IMR-90 (cell line): ENCODE measurements around the gene MAT2A. TPM values are rescaled to one million over a fixed set of nuclear protein-coding genes. Genes with fewer than 3 reads are reported as not detected.

Experiments used
- ATAC-seq: fragments of 200-7000 bp; cut with Tn5 transposase; 2 replicates; pipeline ENCODE4 v1.9.1; 2020; ENCODE audit warnings: low read depth, mild to moderate bottlenecking, moderate library complexity
- BruUV-seq: library from RNA; stranded (reverse); fragments of 400-500 nt; replicated peaks from 2 replicates; lab custom pipeline; 2021; lab: Mats Ljungman, UMichigan
- CTCF ChIA-PET: fragments of 300-600 bp; formaldehyde crosslinking; extraction: SDS; loops from one replicate; lab custom pipeline; 2021; ENCODE audit warnings: antibody characterized with exemption; lab: Yijun Ruan, JAX
- POLR2A ChIA-PET: fragments of 300-600 bp; sonication (Branson Sonifier 250); formaldehyde crosslinking; loops from one replicate; lab custom pipeline; 2022; ENCODE audit warnings: antibody characterized with exemption; ENCODE audit not compliant: unreplicated experiment; lab: Charles Lee
- DNase-seq: peaks from one replicate; pipeline ENCODE4 v3.0.0; 2013
- H2AFZ ChIP-seq: replicated peaks from 2 replicates; pipeline ENCODE3; 2013; ENCODE audit warnings: low read length, mild to moderate bottlenecking; ENCODE audit not compliant: poor library complexity
- H2AK5ac ChIP-seq: 2 replicates; pipeline ENCODE4 v1.6.1; 2013; ENCODE audit warnings: low read depth, low read length, inconsistent platforms
- H2AK9ac ChIP-seq: replicated peaks from 2 replicates; pipeline ENCODE3; 2013; ENCODE audit warnings: mild to moderate bottlenecking, low read depth, low read length, moderate library complexity; ENCODE audit not compliant: poor library complexity
- H2BK120ac ChIP-seq: 2 replicates; pipeline ENCODE4 v1.6.1; 2013; ENCODE audit warnings: low read depth, low read length, inconsistent platforms
- H2BK15ac ChIP-seq: 3 replicates; pipeline ENCODE4 v1.6.1; 2013; ENCODE audit warnings: low read depth, low read length, inconsistent platforms
- H2BK20ac ChIP-seq: 2 replicates; pipeline ENCODE4 v1.6.1; 2013; ENCODE audit warnings: low read depth, mild to moderate bottlenecking, inconsistent platforms, low read length, moderate library complexity
- H2BK5ac ChIP-seq: 2 replicates; pipeline ENCODE4 v1.6.1; 2013; ENCODE audit warnings: mild to moderate bottlenecking, low read depth, low read length, inconsistent platforms; ENCODE audit not compliant: poor library complexity, severe bottlenecking
- H3K14ac ChIP-seq: replicated peaks from 2 replicates; pipeline ENCODE4 v1.6.1; 2013; ENCODE audit warnings: low read depth, low read length, inconsistent platforms
- H3K18ac ChIP-seq: 2 replicates; pipeline ENCODE4 v1.6.1; 2013; ENCODE audit warnings: low read depth, low read length, control low read depth
- H3K23ac ChIP-seq: 2 replicates; pipeline ENCODE4 v1.6.1; 2013; ENCODE audit warnings: low read depth, low read length, inconsistent platforms
- H3K27ac ChIP-seq: 2 replicates; pipeline ENCODE4 v1.5.1; 2013; ENCODE audit warnings: mild to moderate bottlenecking, control low read depth, low read length; ENCODE audit not compliant: insufficient read depth
- H3K27me3 ChIP-seq: 2 replicates; pipeline ENCODE4 v1.6.1; 2013; ENCODE audit warnings: low read length; ENCODE audit not compliant: control insufficient read depth, insufficient read depth
- H3K36me3 ChIP-seq: 2 replicates; pipeline ENCODE4 v1.6.1; 2013; ENCODE audit warnings: low read length, mixed read lengths; ENCODE audit not compliant: control insufficient read depth, insufficient read depth
- H3K4ac ChIP-seq: 2 replicates; pipeline ENCODE4 v1.6.1; 2013; ENCODE audit warnings: low read depth, low read length, inconsistent platforms
- H3K4me1 ChIP-seq: 2 replicates; pipeline ENCODE4 v1.6.1; 2013; ENCODE audit warnings: low read length, mixed read lengths; ENCODE audit not compliant: control insufficient read depth, insufficient read depth
- H3K4me2 ChIP-seq: 2 replicates; pipeline ENCODE4 v1.6.1; 2013; ENCODE audit warnings: low read depth, mild to moderate bottlenecking, control low read depth, low read length, moderate library complexity
- H3K4me3 ChIP-seq: 2 replicates; pipeline ENCODE4 v1.5.1; 2013; ENCODE audit warnings: low read depth, mild to moderate bottlenecking, control low read depth, low read length, moderate library complexity; ENCODE audit not compliant: insufficient read depth
- H3K56ac ChIP-seq: 2 replicates; pipeline ENCODE4 v1.6.1; 2013; ENCODE audit warnings: low read length, inconsistent platforms; ENCODE audit not compliant: insufficient read depth; ENCODE audit errors: extremely low read depth
- H3K79me1 ChIP-seq, 2 experiments: 2 replicates each; pipeline ENCODE4 v1.6.1; 2013; ENCODE audit warnings: low read length in 2 of 2, inconsistent platforms in 1 of 2, low read depth in 1 of 2
- H3K9ac ChIP-seq: 2 replicates; pipeline ENCODE4 v1.6.1; 2013; ENCODE audit warnings: low read depth, low read length, control low read depth
- H3K9me1 ChIP-seq: 2 replicates; pipeline ENCODE4 v1.6.1; 2013; ENCODE audit warnings: low read length, inconsistent platforms; ENCODE audit not compliant: insufficient read depth
- H3K9me3 ChIP-seq: 2 replicates; pipeline ENCODE4 v1.6.1; 2013; ENCODE audit warnings: low read length; ENCODE audit not compliant: control insufficient read depth, insufficient read depth
- H4K20me1 ChIP-seq: 2 replicates; pipeline ENCODE4 v1.6.1; 2013; ENCODE audit warnings: low read length, inconsistent platforms; ENCODE audit not compliant: insufficient read depth
- H4K5ac ChIP-seq: 2 replicates; pipeline ENCODE4 v1.6.1; 2013; ENCODE audit warnings: mild to moderate bottlenecking, low read depth, low read length, control low read depth
- H4K8ac ChIP-seq, 2 experiments: 2 replicates each; pipeline ENCODE4 v1.6.1; 2013; ENCODE audit warnings: low read depth in 2 of 2, low read length in 2 of 2, control low read depth in 1 of 2, inconsistent platforms in 1 of 2
- H4K91ac ChIP-seq: 2 replicates; pipeline ENCODE4 v1.6.1; 2013; ENCODE audit warnings: low read depth, low read length, inconsistent platforms; ENCODE audit not compliant: insufficient read depth
- FOS ChIP-seq: fragments of 150-350 bp; IDR thresholded peaks from 2 replicates; pipeline ENCODE4 v1.6.1; 2016; ENCODE audit warnings: low read depth, low read length
- MAFK ChIP-seq: IDR thresholded peaks from 2 replicates; pipeline ENCODE4 v1.6.1; 2012; ENCODE audit warnings: low read depth, low read length, improper control_type of control experiment
- MAZ ChIP-seq: IDR thresholded peaks from 2 replicates; pipeline ENCODE4 v1.6.1; 2012; ENCODE audit warnings: low read depth, mild to moderate bottlenecking, low read length, improper control_type of control experiment, moderate library complexity, borderline replicate concordance
- RAD21 ChIP-seq: IDR thresholded peaks from 2 replicates; pipeline ENCODE4 v1.6.1; 2012; ENCODE audit warnings: low read length, improper control_type of control experiment
- RFX5 ChIP-seq: IDR thresholded peaks from 2 replicates; pipeline ENCODE4 v1.8.0; 2012; ENCODE audit warnings: low read depth, mild to moderate bottlenecking, low read length, moderate library complexity
- SMC3 ChIP-seq: fragments of 150-350 bp; IDR thresholded peaks from 2 replicates; pipeline ENCODE4 v1.6.1; 2016; ENCODE audit warnings: low read depth, mild to moderate bottlenecking, antibody characterized with exemption, low read length, moderate library complexity
- WGBS, 2 experiments: methylation state at CpG; one replicate each; pipeline versions ENCODE4 v1.1.5 to v1.1.7; 2013; ENCODE audit warnings: missing lambda C conversion rate in 2 of 2; ENCODE audit not compliant: insufficient read length in 1 of 2; ENCODE audit errors: extremely low coverage in 2 of 2; 5-methylcytosine and 5-hydroxymethylcytosine counted together
- dilution Hi-C: fragments of 300-500 bp; cut with HindIII; formaldehyde crosslinking; loops from one replicate; pipeline ENCODE4 v1.14.3; 2018; ENCODE audit warnings: low sequenced_read_pairs; ENCODE audit not compliant: unreplicated experiment
- in situ Hi-C: fragments of 300-500 bp; cut with MboI; formaldehyde crosslinking; loops from 3 replicates; pipeline ENCODE4 v1.14.3; 2019; ENCODE audit warnings: low sequenced_read_pairs, inconsistent platforms, mixed read lengths
- intact Hi-C: fragments of 100-400 bp; cut with micrococcal nuclease; formaldehyde crosslinking; loops from 2 replicates; pipeline ENCODE4 v1.10.0; 2022
- polyA plus RNA-seq, 3 experiments: library from polyadenylated mRNA; depleted of rRNA; stranded (reverse); fragments of >200 nt; gene quantifications; 2 replicates each; pipeline ENCODE4 v1.2.3, GENCODE V29; 2012; ENCODE audit warnings: low replicate concordance in 1 of 3
- total RNA-seq: library from RNA; depleted of rRNA; stranded (reverse); fragments of >200 nt; gene quantifications from 2 replicates; pipeline ENCODE4 v1.2.3, GENCODE V29; 2012
- TF ChIP-seq, protein P1 (sequence below): fragments of 150-350 bp; IDR thresholded peaks from 2 replicates; pipeline ENCODE4 v1.6.1; 2017; ENCODE audit warnings: mild to moderate bottlenecking, antibody characterized with exemption, low read length, low read depth

Gene MAT2A
- total and polyA plus RNA-seq, 2 of the 4 experiments (the other 2 are of a cell fraction) = 94.1 to 223 TPM

- Histone ChIP-seq H2BK20ac (peak overlapping the region; percentile 80), H3K9me1 (peaks cover 2% of the 10 kb centered on the region; the same call in 1 of the 2 replicates), H2BK120ac (peak overlapping the region; percentile 87), H3K23ac (peak overlapping the region; percentile 88), H4K5ac (peak overlapping the region; percentile 73; the same call in 1 of the 2 replicates), H3K36me3 (peaks cover 5% of the 10 kb centered on the region), H3K27ac (0 out of 2 replicates have a peak overlapping the region, but pooled peaks have one; percentile 3), H3K4me1 (peaks cover 5% of the 10 kb centered on the region), H3K79me1 (peaks cover 13 to 24% of the 10 kb centered on the region in 2 experiments), H4K20me1 (peaks cover 25% of the 10 kb centered on the region), H3K27me3 (no peaks in the 10 kb centered on the region), H3K18ac (peak overlapping the region; percentile 79; the same call in 1 of the 2 replicates), H3K56ac (peak overlapping the region; percentile 66), H3K4me3 (no peak overlapping the region), H3K4me2 (peak overlapping the region; percentile 55; the same call in 1 of the 2 replicates), H2BK5ac (peak overlapping the region; percentile 94), H4K91ac (peak overlapping the region; percentile 41; the same call in 1 of the 2 replicates), H3K9me3 (no peaks in the 10 kb centered on the region), H4K8ac (peak overlapping the region in 1 of 2 experiments; percentile 80; a peak in 2 of 4 replicates), H3K4ac (peak overlapping the region; percentile 84), H3K9ac (no peak overlapping the region), H2AFZ (peak overlapping the region; percentile 19), H3K14ac (peak overlapping the region; percentile 88), H2BK15ac (peak overlapping the region; percentile 79; the same call in 1 of the 3 replicates), H2AK9ac (no peak overlapping the region), H2AK5ac (peak overlapping the region; percentile 74)
- peak; percentile 7; the same call in 1 of the 2 replicates for ATAC-seq
- ChIA-PET POLR2A (interaction anchor here (0.6 kb wide), 1 partner anchor 101 kb away, joined by 4 read pairs; no protein-coding TSS in a partner anchor), CTCF (interaction anchor here (0.7 to 1.4 kb wide), 2 partner anchors 14 to 115 kb away, joined by 3 to 4 read pairs; no protein-coding TSS in a partner anchor)
- intact Hi-C loops (loop anchor here (5.0 to 10.0 kb wide), 2 partner anchors 39 to 472 kb away; no protein-coding TSS in a partner anchor), dilution Hi-C loops (no loop called here), in situ Hi-C loops (no loop called here)
- no peak for TF ChIP-seq MAZ
- TF ChIP-seq SMC3 = peak; percentile 21; the same call in 1 of the 2 replicates
- TF ChIP-seq MAFK = peak; percentile 12; the same call in 1 of the 2 replicates
- no peak for TF ChIP-seq RFX5
- TF ChIP-seq, protein P1, sequence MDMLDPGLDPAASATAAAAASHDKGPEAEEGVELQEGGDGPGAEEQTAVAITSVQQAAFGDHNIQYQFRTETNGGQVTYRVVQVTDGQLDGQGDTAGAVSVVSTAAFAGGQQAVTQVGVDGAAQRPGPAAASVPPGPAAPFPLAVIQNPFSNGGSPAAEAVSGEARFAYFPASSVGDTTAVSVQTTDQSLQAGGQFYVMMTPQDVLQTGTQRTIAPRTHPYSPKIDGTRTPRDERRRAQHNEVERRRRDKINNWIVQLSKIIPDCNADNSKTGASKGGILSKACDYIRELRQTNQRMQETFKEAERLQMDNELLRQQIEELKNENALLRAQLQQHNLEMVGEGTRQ = no peak
- peak; percentile 36; the same call in 1 of the 2 replicates for TF ChIP-seq RAD21
- peak; percentile 61 for TF ChIP-seq FOS
- no TSS peak for BruUV-seq
- peak; percentile 89 for DNase-seq
- no CpG with 5 or more reads among the region's 3 CpGs for WGBS, 2 experiments
Measured at GRCh38 chr2:85536479-85536878, 2.5 kb upstream of the MAT2A start.
